DMS 273 (cell line): ENCODE data around the gene CCDC88B.

Source experiments
- DNase-seq: peaks from one replicate; lab custom pipeline; 2025; ENCODE audit not compliant: unreplicated experiment; lab: John Stamatoyannopoulos, UW

The CCDC88B gene

GRCh38 chr11:64359712-64360445 is 19.9 kb downstream of the CCDC88B start:
- no peak for DNase-seq

GRCh38 chr11:64360448-64360921 is 20.5 kb downstream of the CCDC88B start:
- DNase-seq: no peak

- no peak for DNase-seq
Measured at GRCh38 chr11:64361659-64362058, 21.7 kb downstream of the CCDC88B start.

- no peak for DNase-seq
Measured at GRCh38 chr11:64362339-64362738, 22.3 kb downstream of the CCDC88B start.

- no peak for DNase-seq
Measured at GRCh38 chr11:64364435-64364834, 24.4 kb downstream of the CCDC88B start.

- peak; percentile 29 for DNase-seq
Measured at GRCh38 chr11:64364911-64365310, 24.9 kb downstream of the CCDC88B start.

GRCh38 chr11:64366751-64367150 is 26.7 kb downstream of the CCDC88B start:
- DNase-seq: no peak

- no peak for DNase-seq
Measured at GRCh38 chr11:64367931-64368672, 28.1 kb downstream of the CCDC88B start.

GRCh38 chr11:64368673-64369074 is 28.7 kb downstream of the CCDC88B start:
- DNase-seq: no peak

GRCh38 chr11:64369440-64370421 is 29.7 kb downstream of the CCDC88B start:
- DNase-seq: no peak

GRCh38 chr11:64371201-64371600 is 31.2 kb downstream of the CCDC88B start:
- DNase-seq: no peak

- no peak for DNase-seq
Measured at GRCh38 chr11:64372021-64372420, 32.0 kb downstream of the CCDC88B start.

GRCh38 chr11:64372802-64373597 is 33.0 kb downstream of the CCDC88B start:
- DNase-seq: peak; percentile 99

- no peak for DNase-seq
Measured at GRCh38 chr11:64373598-64373974, 33.6 kb downstream of the CCDC88B start.

GRCh38 chr11:64376071-64376470 is 36.1 kb downstream of the CCDC88B start:
- DNase-seq: no peak

GRCh38 chr11:64378335-64378880 is 38.4 kb downstream of the CCDC88B start:
- no peak for DNase-seq

GRCh38 chr11:64379160-64379559 is 39.2 kb downstream of the CCDC88B start:
- DNase-seq: peak; percentile 66

GRCh38 chr11:64379817-64380709 is 40.1 kb downstream of the CCDC88B start:
- no peak for DNase-seq

- no peak for DNase-seq
Measured at GRCh38 chr11:64381350-64381749, 41.3 kb downstream of the CCDC88B start.
